ENCODE measurements around the gene TAF3.

Gene TAF3

DNA sequence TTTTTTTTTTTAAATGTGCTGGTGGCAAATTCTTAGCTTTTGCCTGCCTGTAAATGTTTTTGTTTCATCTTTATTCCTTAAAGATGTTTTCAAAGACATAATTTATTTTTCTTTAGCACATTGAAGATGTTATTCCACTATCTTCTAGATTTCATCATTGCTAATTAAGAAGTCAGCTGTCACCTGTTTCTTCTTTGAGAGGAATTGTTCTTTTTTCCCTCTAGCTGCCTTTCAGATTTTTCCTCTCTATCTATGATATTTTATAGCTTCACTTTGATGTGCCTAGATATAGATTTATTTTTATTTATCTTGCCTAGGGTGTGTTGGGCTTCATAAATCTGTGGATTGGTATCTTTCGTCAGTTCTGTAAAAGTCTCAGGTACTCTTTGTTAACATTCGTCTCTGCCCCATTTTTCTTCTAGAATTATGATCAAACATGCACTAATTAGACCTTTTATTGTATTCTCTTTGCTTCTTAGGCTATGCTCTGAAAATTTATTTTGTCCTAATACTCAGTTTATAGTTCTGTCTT is 186.2 kb downstream of the TAF3 start:
- TF ChIP-seq, protein P1, sequence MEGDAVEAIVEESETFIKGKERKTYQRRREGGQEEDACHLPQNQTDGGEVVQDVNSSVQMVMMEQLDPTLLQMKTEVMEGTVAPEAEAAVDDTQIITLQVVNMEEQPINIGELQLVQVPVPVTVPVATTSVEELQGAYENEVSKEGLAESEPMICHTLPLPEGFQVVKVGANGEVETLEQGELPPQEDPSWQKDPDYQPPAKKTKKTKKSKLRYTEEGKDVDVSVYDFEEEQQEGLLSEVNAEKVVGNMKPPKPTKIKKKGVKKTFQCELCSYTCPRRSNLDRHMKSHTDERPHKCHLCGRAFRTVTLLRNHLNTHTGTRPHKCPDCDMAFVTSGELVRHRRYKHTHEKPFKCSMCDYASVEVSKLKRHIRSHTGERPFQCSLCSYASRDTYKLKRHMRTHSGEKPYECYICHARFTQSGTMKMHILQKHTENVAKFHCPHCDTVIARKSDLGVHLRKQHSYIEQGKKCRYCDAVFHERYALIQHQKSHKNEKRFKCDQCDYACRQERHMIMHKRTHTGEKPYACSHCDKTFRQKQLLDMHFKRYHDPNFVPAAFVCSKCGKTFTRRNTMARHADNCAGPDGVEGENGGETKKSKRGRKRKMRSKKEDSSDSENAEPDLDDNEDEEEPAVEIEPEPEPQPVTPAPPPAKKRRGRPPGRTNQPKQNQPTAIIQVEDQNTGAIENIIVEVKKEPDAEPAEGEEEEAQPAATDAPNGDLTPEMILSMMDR (IDR thresholded peaks at IDR 0.05; ENCODE audit: low read depth, low read length, missing control alignments): no peak
- DNase-seq (ENCODE audit: low read depth): no peak
- H3K4me3 ChIP-seq (ENCODE audit: low read depth, low read length): no peak overlapping the region
- in situ Hi-C loops (cut with HindIII; ENCODE audit: low sequenced_read_pairs): no loop called here

DNA sequence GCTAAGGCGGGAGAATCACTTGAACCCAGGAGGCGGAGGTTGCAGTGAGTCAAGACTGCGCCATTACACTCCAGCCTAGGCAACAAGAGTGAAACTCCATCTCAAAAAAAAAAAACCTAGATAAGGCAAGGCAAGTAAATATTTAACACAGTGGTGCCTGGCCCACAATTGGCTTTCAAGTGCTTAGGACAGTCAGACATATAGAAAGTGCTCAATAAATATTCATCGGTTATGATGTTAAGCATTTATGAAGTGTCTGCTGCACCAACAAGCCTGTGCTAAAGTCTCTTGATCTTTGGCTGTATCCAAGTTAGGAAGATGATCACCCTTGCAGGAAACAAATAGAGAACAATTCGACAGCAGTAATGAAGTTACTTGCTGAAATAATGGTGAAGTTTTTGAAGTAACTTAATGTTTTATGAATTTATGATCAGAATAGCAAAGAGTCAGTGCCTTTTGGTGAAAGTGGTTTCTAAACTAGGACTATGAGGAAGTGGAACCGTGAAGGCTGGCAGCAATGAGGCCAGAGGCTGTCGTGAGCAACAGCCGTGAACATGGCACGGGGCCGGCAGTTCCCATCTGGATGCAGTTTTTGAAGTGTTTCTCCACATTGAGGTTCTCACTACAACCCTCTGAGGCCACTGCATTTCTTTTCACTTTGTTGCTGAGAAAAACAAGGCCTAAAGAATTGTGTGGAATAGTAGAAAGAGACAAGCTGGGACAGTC is 188.1 kb downstream of the TAF3 start:
- in situ Hi-C loops (cut with HindIII; ENCODE audit: low sequenced_read_pairs): no loop called here
- no peak overlapping the region for H3K4me3 ChIP-seq (ENCODE audit: low read depth, low read length)
- no peak for DNase-seq (ENCODE audit: low read depth)
- TF ChIP-seq, protein P1 (IDR thresholded peaks at IDR 0.05; ENCODE audit: low read depth, low read length, missing control alignments): no peak

DNA sequence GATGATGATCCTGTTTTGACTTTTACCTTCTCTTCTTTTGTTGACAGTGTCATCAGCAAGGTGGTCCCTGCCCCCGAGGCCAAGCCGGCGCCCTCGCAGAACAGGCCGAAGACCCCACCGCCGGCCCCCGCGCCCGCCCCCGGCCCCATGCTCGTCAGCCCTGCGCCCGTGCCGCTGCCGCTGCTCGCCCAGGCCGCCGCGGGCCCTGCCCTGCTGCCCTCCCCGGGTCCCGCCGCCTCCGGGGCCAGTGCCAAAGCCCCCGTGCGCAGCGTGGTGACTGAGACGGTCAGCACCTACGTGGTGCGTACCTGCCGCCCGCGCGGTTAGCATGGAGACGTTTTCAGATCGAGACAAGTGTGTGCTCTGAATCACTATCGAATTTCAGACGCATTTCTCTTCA is 190.7 kb downstream of the TAF3 start:
- TF ChIP-seq, protein P1 (IDR thresholded peaks at IDR 0.05; ENCODE audit: low read depth, low read length, missing control alignments): no peak
- H3K4me3 ChIP-seq (ENCODE audit: low read depth, low read length): no peak overlapping the region
- in situ Hi-C loops (cut with HindIII; ENCODE audit: low sequenced_read_pairs): no loop called here
- DNase-seq (ENCODE audit: low read depth): no peak

DNA sequence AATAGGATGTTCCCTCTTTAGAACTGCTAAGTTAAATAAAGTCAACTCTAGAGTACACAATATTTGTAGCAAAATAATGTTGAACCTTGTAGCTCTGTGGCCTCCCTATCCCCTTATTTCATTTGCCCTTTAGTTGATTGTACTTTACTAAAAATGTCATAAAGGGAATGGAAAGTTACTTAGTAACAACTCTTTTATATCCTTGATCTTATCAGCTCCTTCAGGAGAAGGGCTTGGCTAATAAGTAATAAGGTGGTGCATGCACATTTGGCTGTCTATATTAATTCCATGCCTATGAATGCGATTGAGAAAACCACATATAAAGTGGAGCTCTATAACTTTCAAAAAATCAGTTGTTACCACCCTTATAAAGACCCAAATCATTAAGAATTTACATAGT is 194.7 kb downstream of the TAF3 start:
- no peak overlapping the region for H3K4me3 ChIP-seq (ENCODE audit: low read depth, low read length)
- in situ Hi-C loops (cut with HindIII; ENCODE audit: low sequenced_read_pairs): no loop called here
- TF ChIP-seq, protein P1 (IDR thresholded peaks at IDR 0.05; ENCODE audit: low read depth, low read length, missing control alignments): no peak
- no peak for DNase-seq (ENCODE audit: low read depth)

DNA sequence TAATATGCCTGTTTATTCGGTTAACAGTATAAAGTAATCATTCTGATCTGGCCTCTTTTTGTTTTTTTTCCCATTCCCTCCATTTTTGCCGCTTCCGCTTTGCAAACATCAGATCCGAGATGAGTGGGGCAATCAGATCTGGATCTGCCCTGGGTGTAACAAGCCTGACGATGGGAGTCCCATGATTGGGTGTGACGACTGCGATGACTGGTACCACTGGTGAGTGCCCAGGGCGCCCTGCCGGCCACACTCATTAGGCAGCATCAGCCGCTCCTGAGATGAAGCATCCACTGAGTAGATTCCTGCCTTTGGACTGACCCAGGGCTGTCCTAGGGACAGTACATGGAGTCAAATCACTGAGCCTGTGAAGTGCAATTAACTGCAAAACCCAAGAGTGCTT is 195.3 kb downstream of the TAF3 start:
- in situ Hi-C loops (cut with HindIII; ENCODE audit: low sequenced_read_pairs): no loop called here
- no peak overlapping the region for H3K4me3 ChIP-seq (ENCODE audit: low read depth, low read length)
- DNase-seq (ENCODE audit: low read depth): no peak
- TF ChIP-seq, protein P1 (IDR thresholded peaks at IDR 0.05; ENCODE audit: low read depth, low read length, missing control alignments): no peak

DNA sequence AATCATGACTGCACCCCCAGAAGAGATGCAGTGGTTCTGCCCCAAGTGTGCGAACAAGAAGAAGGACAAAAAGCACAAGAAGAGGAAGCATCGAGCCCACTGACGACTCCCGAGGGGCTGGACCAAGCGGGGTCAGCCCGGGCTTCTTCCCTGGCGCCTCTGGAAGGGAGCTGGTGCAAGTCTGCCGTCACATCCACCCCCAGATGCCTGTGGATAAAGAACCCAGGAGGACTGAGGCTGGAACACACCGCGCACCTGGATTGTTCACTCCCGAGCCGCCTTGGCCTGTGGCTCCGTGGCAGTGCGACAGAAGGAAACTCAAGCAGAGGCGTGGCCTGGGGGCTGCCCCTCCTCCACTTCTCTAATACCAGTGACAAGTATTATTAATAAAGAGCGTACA is 196.3 kb downstream of the TAF3 start:
- DNase-seq (ENCODE audit: low read depth): no peak
- in situ Hi-C loops (cut with HindIII; ENCODE audit: low sequenced_read_pairs): no loop called here
- H3K4me3 ChIP-seq (ENCODE audit: low read depth, low read length): no peak overlapping the region
- TF ChIP-seq, protein P1 (IDR thresholded peaks at IDR 0.05; ENCODE audit: low read depth, low read length, missing control alignments): no peak
